Uterus (tissue), 4 donors: ENCODE results near the gene CPED1. TPM values are rescaled to one million over a fixed set of nuclear protein-coding genes. Genes with fewer than 3 reads are reported as not detected.

Source experiments
- DNase-seq, 2 donors: peaks; one replicate each; pipeline ENCODE4 v3.0.0-alpha.2; 2019 to 2020
- H3K27ac ChIP-seq, 2 donors: fragments of 200-600 bp; sonication (generic); 1 replicate in 1 of 2; 2 replicates in 1 of 2; pipeline ENCODE4 v1.5.1; 2016 to 2018
- H3K27me3 ChIP-seq, 2 donors: fragments of 200-600 bp; sonication (generic); one replicate each; pipeline ENCODE4 v1.5.1; 2018 to 2019; ENCODE audit warnings: control low read depth in 1 of 2
- H3K36me3 ChIP-seq, 2 donors: fragments of 200-600 bp; sonication (generic); one replicate each; pipeline ENCODE4 v1.5.1; 2019; ENCODE audit warnings: control low read depth in 1 of 2
- H3K4me1 ChIP-seq, 2 donors: fragments of 200-600 bp; sonication (generic); one replicate each; pipeline ENCODE4 v1.5.1; 2018 to 2019; ENCODE audit warnings: control low read depth in 1 of 2
- H3K4me3 ChIP-seq, 2 donors: fragments of 200-600 bp; sonication (generic); 1 replicate in 1 of 2; 2 replicates in 1 of 2; pipeline ENCODE4 v1.5.1; 2018 to 2019; ENCODE audit warnings: mild to moderate bottlenecking in 1 of 2
- H3K9me3 ChIP-seq, 2 donors: fragments of 200-600 bp; sonication (generic); one replicate each; pipeline ENCODE4 v1.5.1; 2019; ENCODE audit warnings: control low read depth in 1 of 2
- CTCF ChIP-seq, 4 experiments: fragments of 200-600 bp in 2 of 4; fragments of 450-650 bp in 2 of 4; sonication (generic) in 2 of 4; IDR thresholded peaks; one replicate each; pipeline ENCODE4 v1.5.1; 2016 to 2019; ENCODE audit warnings: antibody characterized with exemption in 4 of 4, mild to moderate bottlenecking in 2 of 4, moderate library complexity in 1 of 4
- POLR2A ChIP-seq, 2 donors: fragments of 450-650 bp; IDR thresholded peaks; one replicate each; pipeline ENCODE4 v1.6.1; 2016; ENCODE audit warnings: antibody characterized with exemption in 2 of 2, mild to moderate bottlenecking in 1 of 2, moderate library complexity in 1 of 2
- intact Hi-C: fragments of 100-400 bp; cut with DNase I; formaldehyde crosslinking; loops from one replicate; pipeline ENCODE4 v1.15.1; 2023; ENCODE audit warnings: low total_unique reads
- total RNA-seq, 4 donors: library from RNA; depleted of rRNA in 3 of 4; stranded (reverse); fragments of >200 nt in 3 of 4; gene quantifications; one replicate each; pipeline versions ENCODE4 v1.1.0 to v1.2.4, GENCODE V29; 2014 to 2023
- donor health status: DM: yes; HTN: yes; CAD: no.

Gene CPED1
- total RNA-seq, 4 donors from 2014 or later = 47.4 to 194 (median 59.2) TPM

GRCh38 chr7:120987683-120988590 lies 574 bp upstream of the CPED1 start:
- no peaks in the 10 kb centered on the region for H3K9me3 ChIP-seq
- intact Hi-C loops = loop anchor here (5.0 kb wide), 1 partner anchor 94 kb away; no protein-coding TSS in a partner anchor
- no peaks in the 10 kb centered on the region for H3K36me3 ChIP-seq
- H3K27me3 ChIP-seq = no peaks in the 10 kb centered on the region
- H3K4me3 ChIP-seq = peak overlapping the region; percentile 49 to 62
- H3K4me1 ChIP-seq = no peaks in the 10 kb centered on the region
- TF ChIP-seq CTCF (IDR thresholded peaks at IDR 0.05) = peak; percentile 90 to 99 (median 94)
- TF ChIP-seq POLR2A (IDR thresholded peaks at IDR 0.05) = peak; percentile 20 to 22
- DNase-seq = peak; percentile 89 to 94
- H3K27ac ChIP-seq = peak overlapping the region; percentile 89 to 96

GRCh38 chr7:120989257-120990220 lies 1.0 kb downstream of the CPED1 start:
- H3K4me1 ChIP-seq = peaks cover 0 to 8% of the 10 kb centered on the region in 2 donors
- H3K27ac ChIP-seq = peak overlapping the region; percentile 89 to 96
- peak; percentile 29 to 57 for TF ChIP-seq POLR2A (IDR thresholded peaks at IDR 0.05)
- TF ChIP-seq CTCF (IDR thresholded peaks at IDR 0.05) = no peak
- no peaks in the 10 kb centered on the region for H3K27me3 ChIP-seq
- H3K36me3 ChIP-seq = no peaks in the 10 kb centered on the region
- peak; percentile 29 to 45 for DNase-seq
- peak overlapping the region; percentile 49 to 62 for H3K4me3 ChIP-seq
- H3K9me3 ChIP-seq = no peaks in the 10 kb centered on the region
- intact Hi-C loops = loop anchor here (5.0 kb wide), 1 partner anchor 93 kb away; no protein-coding TSS in a partner anchor

- peak overlapping the region; percentile 89 to 96 for H3K27ac ChIP-seq
- H3K36me3 ChIP-seq = no peaks in the 10 kb centered on the region
- no peak for DNase-seq
- intact Hi-C loops = no loop called here
- peak overlapping the region; percentile 49 to 62 for H3K4me3 ChIP-seq
- H3K9me3 ChIP-seq = no peaks in the 10 kb centered on the region
- peaks cover 0 to 8% of the 10 kb centered on the region in 2 donors for H3K4me1 ChIP-seq
- no peaks in the 10 kb centered on the region for H3K27me3 ChIP-seq
- TF ChIP-seq POLR2A (IDR thresholded peaks at IDR 0.05) = no peak
- TF ChIP-seq CTCF (IDR thresholded peaks at IDR 0.05) = no peak
Measured at GRCh38 chr7:120990468-120991118, 2.1 kb downstream of the CPED1 start.

- no peaks in the 10 kb centered on the region for H3K9me3 ChIP-seq
- H3K36me3 ChIP-seq = no peaks in the 10 kb centered on the region
- no peak for DNase-seq
- peak overlapping the region; percentile 49 to 62 for H3K4me3 ChIP-seq
- H3K27me3 ChIP-seq = no peaks in the 10 kb centered on the region
- TF ChIP-seq POLR2A (IDR thresholded peaks at IDR 0.05) (no peak), CTCF (IDR thresholded peaks at IDR 0.05) (no peak)
- H3K27ac ChIP-seq = peak overlapping the region; percentile 89 to 96
- peaks cover 0 to 8% of the 10 kb centered on the region in 2 donors for H3K4me1 ChIP-seq
- intact Hi-C loops = no loop called here
Measured at GRCh38 chr7:120991161-120991560, 2.6 kb downstream of the CPED1 start.
